Osteocyte (in vitro differentiated cells): Measurements from ENCODE around the gene TPSB2. TPM values are rescaled to one million over a fixed set of nuclear protein-coding genes. Genes with fewer than 3 reads are reported as not detected.
"Not testable (repeated sequence)": the region's sequence is repeated elsewhere in the genome, so short reads cannot be mapped to it uniquely, and the experiment has no call there.

Experiments
- DNase-seq: peaks from one replicate; pipeline ENCODE4 v3.0.0; 2021; ENCODE audit warnings: mixed read lengths; ENCODE audit not compliant: unreplicated experiment; ENCODE audit errors: extremely low spot score
- H3K27ac Mint-ChIP-seq: one replicate; pipeline ENCODE4 v1.8.0; 2021; ENCODE audit warnings: mild to moderate bottlenecking, mixed read lengths; ENCODE audit not compliant: unreplicated experiment
- H3K27me3 Mint-ChIP-seq: one replicate; pipeline ENCODE4 v1.8.0; 2021; ENCODE audit warnings: mixed read lengths; ENCODE audit not compliant: unreplicated experiment
- H3K36me3 Mint-ChIP-seq: one replicate; pipeline ENCODE4 v1.8.0; 2021; ENCODE audit warnings: mixed read lengths; ENCODE audit not compliant: unreplicated experiment
- H3K4me1 Mint-ChIP-seq: one replicate; pipeline ENCODE4 v1.8.0; 2021; ENCODE audit warnings: mixed read lengths; ENCODE audit not compliant: unreplicated experiment
- H3K4me3 Mint-ChIP-seq: one replicate; pipeline ENCODE4 v1.8.0; 2021; ENCODE audit warnings: mild to moderate bottlenecking, moderate library complexity, mixed read lengths; ENCODE audit not compliant: unreplicated experiment
- H3K9me3 Mint-ChIP-seq: one replicate; pipeline ENCODE4 v1.8.0; 2021; ENCODE audit warnings: mixed read lengths; ENCODE audit not compliant: unreplicated experiment
- total RNA-seq: library from RNA; stranded (reverse); gene quantifications from 2 replicates; pipeline ENCODE4 v1.2.1, GENCODE V29; 2021
- TF ChIP-seq, protein P1 (sequence below): fragments of 200-600 bp; sonication (generic); IDR thresholded peaks from 2 replicates; pipeline ENCODE4 v1.5.0; 2021; ENCODE audit warnings: antibody characterized with exemption, mild to moderate bottlenecking, moderate library complexity

TPSB2 gene
- total RNA-seq, 1 donor from 2014 or later, result not detected

- TF ChIP-seq, protein P1, sequence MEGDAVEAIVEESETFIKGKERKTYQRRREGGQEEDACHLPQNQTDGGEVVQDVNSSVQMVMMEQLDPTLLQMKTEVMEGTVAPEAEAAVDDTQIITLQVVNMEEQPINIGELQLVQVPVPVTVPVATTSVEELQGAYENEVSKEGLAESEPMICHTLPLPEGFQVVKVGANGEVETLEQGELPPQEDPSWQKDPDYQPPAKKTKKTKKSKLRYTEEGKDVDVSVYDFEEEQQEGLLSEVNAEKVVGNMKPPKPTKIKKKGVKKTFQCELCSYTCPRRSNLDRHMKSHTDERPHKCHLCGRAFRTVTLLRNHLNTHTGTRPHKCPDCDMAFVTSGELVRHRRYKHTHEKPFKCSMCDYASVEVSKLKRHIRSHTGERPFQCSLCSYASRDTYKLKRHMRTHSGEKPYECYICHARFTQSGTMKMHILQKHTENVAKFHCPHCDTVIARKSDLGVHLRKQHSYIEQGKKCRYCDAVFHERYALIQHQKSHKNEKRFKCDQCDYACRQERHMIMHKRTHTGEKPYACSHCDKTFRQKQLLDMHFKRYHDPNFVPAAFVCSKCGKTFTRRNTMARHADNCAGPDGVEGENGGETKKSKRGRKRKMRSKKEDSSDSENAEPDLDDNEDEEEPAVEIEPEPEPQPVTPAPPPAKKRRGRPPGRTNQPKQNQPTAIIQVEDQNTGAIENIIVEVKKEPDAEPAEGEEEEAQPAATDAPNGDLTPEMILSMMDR, result no peak
- no peak for DNase-seq
- Mint-ChIP-seq H3K9me3 (no peaks in the 10 kb centered on the region), H3K27me3 (no peaks in the 10 kb centered on the region), H3K36me3 (peaks cover 7% of the 10 kb centered on the region), H3K27ac (no peak overlapping the region), H3K4me3 (no peak overlapping the region), H3K4me1 (no peaks in the 10 kb centered on the region)
Observed at GRCh38 chr16:1204933-1205332, 25.1 kb downstream of the TPSB2 start.

DNA sequence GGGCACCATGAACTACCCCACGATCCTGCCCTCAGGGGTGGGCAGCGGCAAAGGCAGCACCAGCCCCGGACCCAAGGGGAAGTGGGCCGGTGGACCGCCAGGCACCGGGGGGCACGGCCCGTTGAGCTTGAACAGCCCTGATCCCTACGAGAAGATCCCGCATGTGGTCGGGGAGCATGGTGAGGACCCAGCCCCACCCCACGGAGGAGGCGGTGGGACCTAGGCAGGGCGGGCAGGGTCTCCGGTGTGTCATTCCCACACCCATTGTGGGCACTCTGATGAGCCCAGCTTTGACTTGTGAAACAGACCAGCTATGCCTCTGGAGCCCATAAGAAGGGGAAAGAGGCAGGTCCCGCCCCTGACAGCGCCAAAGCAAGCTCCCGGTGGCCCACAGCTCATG is 27.7 kb downstream of the TPSB2 start:
- TF ChIP-seq, protein P1, result no peak
- no peaks in the 10 kb centered on the region for H3K4me1 Mint-ChIP-seq
- H3K27ac Mint-ChIP-seq, result no peak overlapping the region
- no peaks in the 10 kb centered on the region for H3K27me3 Mint-ChIP-seq
- H3K4me3 Mint-ChIP-seq, result no peak overlapping the region
- peaks cover 7% of the 10 kb centered on the region for H3K36me3 Mint-ChIP-seq
- H3K9me3 Mint-ChIP-seq, result no peaks in the 10 kb centered on the region
- no peak for DNase-seq

- Mint-ChIP-seq H3K9me3 (no peaks in the 10 kb centered on the region), H3K27me3 (no peaks in the 10 kb centered on the region), H3K27ac (no peak overlapping the region), H3K36me3 (peaks cover 7% of the 10 kb centered on the region), H3K4me1 (no peaks in the 10 kb centered on the region), H3K4me3 (no peak overlapping the region)
- TF ChIP-seq, protein P1, result no peak
- no peak for DNase-seq
Observed at GRCh38 chr16:1201444-1201843, 28.5 kb downstream of the TPSB2 start.

DNA sequence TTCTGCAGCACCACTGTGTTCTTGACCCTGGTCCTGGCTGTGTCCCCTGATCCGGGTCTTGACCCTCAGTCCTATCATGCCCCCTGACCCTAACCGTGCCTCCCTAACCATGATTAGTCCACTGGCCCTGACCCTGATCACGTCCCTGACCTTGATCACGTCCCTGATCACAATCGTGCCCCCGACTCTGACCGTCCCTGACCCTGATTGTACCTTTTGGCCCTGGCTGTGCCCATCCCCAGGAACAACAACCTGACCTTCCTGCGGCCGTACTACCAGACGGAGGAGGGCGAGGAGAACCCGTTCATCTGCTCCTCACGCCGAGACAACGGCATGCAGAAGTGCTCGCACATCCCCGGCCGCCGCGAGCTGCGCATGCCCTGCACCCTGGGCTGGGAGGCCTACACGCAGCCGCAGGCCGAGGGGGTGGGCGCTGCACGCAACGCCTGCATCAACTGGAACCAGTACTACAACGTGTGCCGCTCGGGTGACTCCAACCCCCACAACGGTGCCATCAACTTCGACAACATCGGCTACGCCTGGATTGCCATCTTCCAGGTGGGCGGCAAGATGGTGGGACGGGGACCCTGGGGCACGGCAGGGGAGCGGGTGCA is 29.9 kb downstream of the TPSB2 start:
- Mint-ChIP-seq H3K27ac (no peak overlapping the region), H3K36me3 (peaks cover 5% of the 10 kb centered on the region), H3K9me3 (no peaks in the 10 kb centered on the region), H3K4me1 (no peaks in the 10 kb centered on the region), H3K4me3 (no peak overlapping the region), H3K27me3 (no peaks in the 10 kb centered on the region)
- DNase-seq, result no peak
- TF ChIP-seq, protein P1, result no peak

DNA sequence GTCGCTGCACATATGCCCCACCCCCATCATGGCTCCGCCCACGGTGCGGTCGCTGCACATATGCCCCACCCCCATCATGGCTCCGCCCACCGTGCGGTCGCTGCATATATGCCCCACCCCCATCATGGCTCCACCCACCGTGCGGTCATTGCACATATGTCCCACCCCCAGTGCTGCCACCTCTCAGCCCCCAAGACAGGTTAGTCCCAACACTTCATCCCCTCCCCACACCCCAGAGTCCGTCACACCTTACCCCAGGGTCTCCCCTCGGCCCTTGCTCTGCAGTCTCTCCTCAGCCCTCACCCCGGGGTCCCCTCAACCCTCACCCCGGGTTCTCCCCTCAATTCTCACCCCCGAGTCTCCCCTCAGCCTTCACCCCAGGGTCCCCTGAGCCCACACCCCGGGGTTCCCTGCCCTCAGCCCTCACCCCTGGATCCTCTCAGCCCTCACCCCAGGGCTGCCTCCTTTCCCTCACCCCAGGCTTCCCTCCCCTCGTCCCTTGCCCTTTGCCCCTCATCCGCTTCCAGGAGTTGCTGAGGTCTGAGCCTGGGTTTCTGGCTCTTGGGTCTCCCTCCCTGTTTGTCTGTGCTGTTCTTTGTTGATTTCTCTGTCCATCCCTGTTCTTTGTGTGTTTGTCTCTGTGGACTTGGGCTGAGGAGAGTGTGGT is 30.5 kb downstream of the TPSB2 start:
- TF ChIP-seq, protein P1, result no peak
- Mint-ChIP-seq H3K36me3 (peaks cover 5% of the 10 kb centered on the region), H3K27me3 (no peaks in the 10 kb centered on the region), H3K9me3 (no peaks in the 10 kb centered on the region), H3K4me1 (no peaks in the 10 kb centered on the region), H3K4me3 (no peak overlapping the region), H3K27ac (no peak overlapping the region)
- DNase-seq, result no peak

DNA sequence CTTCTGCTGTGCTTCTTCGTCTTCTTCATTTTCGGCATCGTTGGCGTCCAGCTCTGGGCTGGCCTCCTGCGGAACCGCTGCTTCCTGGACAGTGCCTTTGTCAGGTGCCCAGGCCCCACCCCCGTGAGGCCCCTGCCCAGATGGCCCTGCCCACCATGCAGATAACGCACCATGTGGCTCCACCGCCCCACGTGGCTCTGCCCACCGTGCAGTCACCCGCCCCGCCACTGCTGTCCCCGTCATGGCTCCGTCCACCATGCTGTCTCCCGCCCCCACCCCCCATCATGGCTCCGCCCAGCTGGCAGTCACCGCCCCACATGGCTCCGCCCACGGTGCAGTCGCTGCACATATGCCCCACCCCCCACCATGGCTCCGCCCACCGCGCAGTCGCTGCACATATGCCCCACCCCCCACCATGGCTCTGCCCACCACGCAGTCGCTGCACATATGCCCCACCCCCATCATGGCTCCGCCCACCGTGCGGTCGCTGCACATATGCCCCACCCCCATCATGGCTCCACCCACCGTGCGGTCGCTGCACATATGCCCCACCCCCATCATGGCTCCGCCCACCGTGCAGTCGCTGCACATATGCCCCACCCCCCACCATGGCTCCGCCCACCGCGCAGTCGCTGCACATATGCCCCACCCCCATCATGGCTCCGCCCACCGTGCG is 31.2 kb downstream of the TPSB2 start:
- not testable (repeated sequence) for H3K9me3 Mint-ChIP-seq, H3K36me3 Mint-ChIP-seq, H3K4me3 Mint-ChIP-seq

More for the DNA sequence above, 31.2 kb downstream of the TPSB2 start:
- H3K27ac Mint-ChIP-seq, DNase-seq, H3K27me3 Mint-ChIP-seq, H3K4me1 Mint-ChIP-seq: not testable (repeated sequence)
